Fibroblast of villous mesenchyme (primary cell): ENCODE results near the gene THEM4. TPM values are rescaled to one million over a fixed set of nuclear protein-coding genes. Genes with fewer than 3 reads are reported as not detected.
"Not testable (repeated sequence)": the region's sequence is repeated elsewhere in the genome, so short reads cannot be mapped to it uniquely, and the experiment has no call there.

Experiments
- DNase-seq: peaks from one replicate; pipeline ENCODE4 v3.0.0-alpha.2; 2010; ENCODE audit warnings: low read depth
- H3K4me3 ChIP-seq: 2 replicates; pipeline ENCODE4 v1.5.1; 2011; ENCODE audit warnings: low read depth, mild to moderate bottlenecking, low read length
- CTCF ChIP-seq: IDR thresholded peaks from 2 replicates; pipeline ENCODE4 v1.5.1; 2012; ENCODE audit warnings: low read depth, mild to moderate bottlenecking, low read length; ENCODE audit not compliant: insufficient read depth
- total RNA-seq: library from RNA; depleted of rRNA; stranded (reverse); fragments of >200 nt; gene quantifications from 2 replicates; pipeline ENCODE4 v1.2.3, GENCODE V29; 2012

The THEM4 gene
- total RNA-seq, 1 donor = 9.1 TPM

GRCh38 chr1:151881479-151881878 lies 27.8 kb downstream of the THEM4 start:
- no peak overlapping the region for H3K4me3 ChIP-seq
- TF ChIP-seq CTCF = no peak
- DNase-seq = no peak

GRCh38 chr1:151875419-151876097 lies 33.8 kb downstream of the THEM4 start:
- no peak for TF ChIP-seq CTCF
- no peak overlapping the region for H3K4me3 ChIP-seq
- DNase-seq = no peak

- H3K4me3 ChIP-seq, DNase-seq: not testable (repeated sequence)
These were observed 36.5 kb downstream of the THEM4 start for GRCh38 chr1:151872776-151873175.

- H3K4me3 ChIP-seq = no peak overlapping the region
- DNase-seq = no peak
- TF ChIP-seq CTCF = no peak
These were observed 37.9 kb downstream of the THEM4 start for GRCh38 chr1:151871284-151872030.

- no peak for DNase-seq
- no peak for TF ChIP-seq CTCF
- no peak overlapping the region for H3K4me3 ChIP-seq
These were observed 40.8 kb downstream of the THEM4 start for GRCh38 chr1:151868486-151868885.

GRCh38 chr1:151867765-151868411 lies 41.4 kb downstream of the THEM4 start:
- DNase-seq = peak; percentile 66
- H3K4me3 ChIP-seq = no peak overlapping the region
- no peak for TF ChIP-seq CTCF

GRCh38 chr1:151867321-151867720 lies 42.0 kb downstream of the THEM4 start:
- H3K4me3 ChIP-seq = no peak overlapping the region
- no peak for DNase-seq
- TF ChIP-seq CTCF = no peak
